Measurements from ENCODE around the gene ZNF174. TPM values are rescaled to one million over a fixed set of nuclear protein-coding genes. Genes with fewer than 3 reads are reported as not detected.

Gene ZNF174
- total RNA-seq, 2 donors from 2014 or later = 8.6 TPM

GRCh38 chr16:3434373-3434772, 33.4 kb downstream of the ZNF174 start:
- DNase-seq (no peak), ATAC-seq (no peak)
- intact Hi-C loops (cut with DNase I) = no loop called here

- no peak for DNase-seq
- ATAC-seq = no peak
- intact Hi-C loops (cut with DNase I) = no loop called here
These were observed 38.6 kb downstream of the ZNF174 start for GRCh38 chr16:3439637-3440036.

- ATAC-seq = peak; percentile 99
- intact Hi-C loops (cut with DNase I) = no loop called here
- DNase-seq = peak; percentile 85
These were observed 42.4 kb downstream of the ZNF174 start, which contains the start of the genes NAA60 and ZNF597 for GRCh38 chr16:3443108-3444031. TSS of gene NAA60 (plus strand) at chr16:3443680. CDS start at chr16:3476228, 32,548 bp downstream. TSS of gene ZNF597 (minus strand) at chr16:3443504. CDS start at chr16:3443153, 351 bp downstream.

GRCh38 chr16:3444032-3444388, 43.0 kb downstream of the ZNF174 start:
- intact Hi-C loops (cut with DNase I) = no loop called here
- no peak for DNase-seq
- ATAC-seq = peak; percentile 67 to 72

GRCh38 chr16:3454093-3454492, 53.1 kb downstream of the ZNF174 start:
- ATAC-seq = no peak
- DNase-seq = no peak
- intact Hi-C loops (cut with DNase I) = no loop called here

- ATAC-seq = no peak
- intact Hi-C loops (cut with DNase I) = no loop called here
- no peak for DNase-seq
These were observed 53.7 kb downstream of the ZNF174 start for GRCh38 chr16:3454631-3455147.

- ATAC-seq (peak; percentile 97), DNase-seq (peak; percentile 90)
- intact Hi-C loops (cut with DNase I) = no loop called here
These were observed 56.6 kb downstream of the ZNF174 start for GRCh38 chr16:3457434-3458252.

- no peak for ATAC-seq
- intact Hi-C loops (cut with DNase I) = no loop called here
These were observed 57.4 kb downstream of the ZNF174 start for GRCh38 chr16:3458278-3458851.

GRCh38 chr16:3458852-3459361, 57.9 kb downstream of the ZNF174 start:
- intact Hi-C loops (cut with DNase I) = no loop called here
- DNase-seq (no peak), ATAC-seq (no peak)

More at GRCh38 chr16:3458278-3458851, 57.4 kb downstream of the ZNF174 start:
- no peak for DNase-seq

Other genes starting within 250 kb of the ZNF174 start
- not detected for gene OR1F1, start 213.0 kb upstream of the ZNF174 start, total RNA-seq
- 1 to 10 TPM; 5.7 to 8.8 TPM for gene ZNF200, start 166.1 kb upstream of the ZNF174 start, total RNA-seq
- 1 to 10 TPM; 1.8 to 1.9 TPM for gene MEFV, start 144.6 kb upstream of the ZNF174 start, total RNA-seq
- gene ZNF263, start 117.7 kb upstream of the ZNF174 start, total RNA-seq = 10 to 100 TPM in 1 of 2 donors, 1 to 10 TPM in 1; 9.0 to 19.2 TPM
- 1 to 10 TPM; 6.3 to 9.8 TPM for gene TIGD7, start 95.8 kb upstream of the ZNF174 start, total RNA-seq
- gene ZNF75A, start 95.7 kb upstream of the ZNF174 start, total RNA-seq = 10 to 100 TPM; 16.4 to 23.0 TPM
- gene OR2C1, start 45.3 kb upstream of the ZNF174 start, total RNA-seq = under 1 TPM in 1 of 2 donors, not detected in 1; 0.18 TPM
- gene ZSCAN32, start 211 bp upstream of the ZNF174 start, total RNA-seq = 1 to 10 TPM; 7.1 to 9.4 TPM
- 1 to 10 TPM; 1.4 to 2.3 TPM for gene ZNF597, start 42.3 kb downstream of the ZNF174 start, total RNA-seq
- 10 to 100 TPM; 35.4 to 38.2 TPM for gene NAA60, start 42.5 kb downstream of the ZNF174 start, total RNA-seq
- not detected for gene C16orf90, start 94.3 kb downstream of the ZNF174 start, total RNA-seq
- gene CLUAP1, start 99.8 kb downstream of the ZNF174 start, total RNA-seq = 10 to 100 TPM; 15.4 to 16.0 TPM
- gene NLRC3, start 176.2 kb downstream of the ZNF174 start, total RNA-seq = 1 to 10 TPM in 1 of 2 donors, under 1 TPM in 1; 0.81 to 1.0 TPM
- gene SLX4, start 210.4 kb downstream of the ZNF174 start, total RNA-seq = 1 to 10 TPM; 2.5 to 2.8 TPM